ENCODE data around the gene MEGF6. TPM values are rescaled to one million over a fixed set of nuclear protein-coding genes. Genes with fewer than 3 reads are reported as not detected.

MEGF6 gene
- total and polyA plus RNA-seq, 9 of the 15 experiments (the other 6 are each of a cell fraction or from before 2014, with no cell fraction given), result 0.03 to 1.7 (median 0.24) TPM; not detected in 3

GRCh38 chr1:3608154-3608553 lies 3.2 kb downstream of the MEGF6 start (continued):
- TF ChIP-seq SNAPC5 (CRISPR knock-in tag; IDR thresholded peaks at IDR 0.05) (no peak), NFE2 (IDR thresholded peaks at IDR 0.05; ENCODE audit: low read depth) (no peak), MYBL2 (IDR thresholded peaks at IDR 0.05; ENCODE audit: low read depth) (no peak), MYBL2 (CRISPR knock-in tag; IDR thresholded peaks at IDR 0.05; ENCODE audit: borderline replicate concordance) (no peak), USF1 (CRISPR knock-in tag; IDR thresholded peaks at IDR 0.05) (peak; percentile 78), CREM (IDR thresholded peaks at IDR 0.05; ENCODE audit: low read depth) (no peak), TCF3 (CRISPR knock-in tag; IDR thresholded peaks at IDR 0.05) (no peak), CBFA2T3 (IDR thresholded peaks at IDR 0.05) (no peak), ZNF609 (CRISPR knock-in tag; IDR thresholded peaks at IDR 0.05; ENCODE audit: borderline replicate concordance) (no peak), USF2 (CRISPR knock-in tag; IDR thresholded peaks at IDR 0.05) (peak; percentile 67), KAT7 (CRISPR knock-in tag; IDR thresholded peaks at IDR 0.05; ENCODE audit: borderline replicate concordance) (no peak), RAD51 (IDR thresholded peaks at IDR 0.05; ENCODE audit: borderline replicate concordance, low read depth) (peak; percentile 62; the same call in 1 of the 2 replicates)

Measured in K562 (cell line).